Endothelial cell of umbilical vein (primary cell): ENCODE results near the gene ZNF441. TPM values are rescaled to one million over a fixed set of nuclear protein-coding genes. Genes with fewer than 3 reads are reported as not detected.

Experiments used
- Bru-seq: library from RNA; stranded (reverse); fragments of 400-500 nt; gene quantifications from one replicate; lab custom pipeline; 2021; lab: Mats Ljungman, UMichigan
- BruChase-seq, 2 experiments: library from RNA; stranded (reverse); fragments of 400-500 nt; gene quantifications; one replicate each; lab custom pipeline; 2021; lab: Mats Ljungman, UMichigan
- BruUV-seq: library from RNA; stranded (reverse); fragments of 400-500 nt; replicated peaks from 2 replicates; lab custom pipeline; 2021; lab: Mats Ljungman, UMichigan
- CTCF ChIA-PET: fragments of 300-600, 350-600 bp; sonication (Branson Sonifier 250); formaldehyde crosslinking; loops from one replicate; lab custom pipeline; 2021; ENCODE audit warnings: antibody characterized with exemption, inconsistent platforms; lab: Charles Lee
- POLR2A ChIA-PET: fragments of 300-600, 350-600 bp; sonication (Branson Sonifier 250); formaldehyde crosslinking; loops from one replicate; lab custom pipeline; 2021; ENCODE audit warnings: antibody characterized with exemption, inconsistent platforms; lab: Charles Lee
- DNase-seq: peaks from one replicate; pipeline ENCODE4 v3.0.0-alpha.2; 2011; ENCODE audit warnings: low read depth, low spot score
- FAIRE-seq: peaks from 2 replicates; lab custom pipeline; 2011; peaks lifted over from hg19 to GRCh38; lab: Jason Lieb, UNC
- H2AFZ ChIP-seq: 2 replicates; pipeline ENCODE4 v1.6.0; 2012; ENCODE audit warnings: low read depth, low read length, control low read depth, inconsistent platforms
- H3K27ac ChIP-seq: 2 replicates; pipeline ENCODE4 v1.5.1; 2011; ENCODE audit warnings: low read depth, mild to moderate bottlenecking, control low read depth, low read length, moderate library complexity; ENCODE audit not compliant: insufficient read depth
- H3K27me3 ChIP-seq, 2 experiments: 2 replicates each; pipeline versions ENCODE4 v1.6.0 to v1.6.1; 2011; ENCODE audit warnings: low read length in 2 of 2, mixed read lengths in 1 of 2; ENCODE audit not compliant: control insufficient read depth in 2 of 2, insufficient read depth in 2 of 2
- H3K36me3 ChIP-seq, 2 experiments: 2 replicates in 1 of 2; 3 replicates in 1 of 2; pipeline ENCODE4 v1.5.1; 2011; ENCODE audit warnings: low read length in 2 of 2, mild to moderate bottlenecking in 1 of 2, moderate library complexity in 1 of 2; ENCODE audit not compliant: control insufficient read depth in 2 of 2, insufficient read depth in 2 of 2; ENCODE audit errors: extremely low read depth in 1 of 2
- H3K4me1 ChIP-seq: 3 replicates; pipeline ENCODE4 v1.5.1; 2011; ENCODE audit warnings: mild to moderate bottlenecking, low read length; ENCODE audit not compliant: control insufficient read depth, insufficient read depth; ENCODE audit errors: extremely low read depth
- H3K4me2 ChIP-seq: 2 replicates; pipeline ENCODE4 v1.6.1; 2011; ENCODE audit warnings: low read length, control low read depth, mixed read lengths; ENCODE audit not compliant: insufficient read depth
- H3K4me3 ChIP-seq, 3 experiments: fragments of 200-600 bp in 1 of 3; sonication (generic), shearing (Covaris generic) in 1 of 3; replicated peaks in 1 of 3; 2 replicates each; pipeline ENCODE4 v1.5.1; 2011 to 2016; ENCODE audit warnings: control low read depth in 3 of 3, low read length in 3 of 3, mild to moderate bottlenecking in 2 of 3, inconsistent platforms in 1 of 3, low read depth in 1 of 3, moderate library complexity in 1 of 3; ENCODE audit not compliant: insufficient read depth in 1 of 3
- H3K79me2 ChIP-seq: 2 replicates; pipeline ENCODE4 v1.6.0; 2012; ENCODE audit warnings: low read length, inconsistent platforms; ENCODE audit not compliant: control insufficient read depth, insufficient read depth
- H3K9ac ChIP-seq: replicated peaks from 2 replicates; pipeline ENCODE3; 2011; ENCODE audit warnings: low read length, control low read depth; ENCODE audit not compliant: insufficient read depth; ENCODE audit errors: extremely low read depth
- H3K9me1 ChIP-seq: replicated peaks from 3 replicates; pipeline ENCODE4 v1.6.0; 2011; ENCODE audit warnings: mild to moderate bottlenecking, low read length; ENCODE audit not compliant: control insufficient read depth, insufficient read depth; ENCODE audit errors: extremely low read depth
- H3K9me3 ChIP-seq: replicated peaks from 2 replicates; pipeline ENCODE4 v1.5.1; 2012; ENCODE audit warnings: low read length, inconsistent platforms; ENCODE audit not compliant: control insufficient read depth, insufficient read depth
- H4K20me1 ChIP-seq: replicated peaks from 2 replicates; pipeline ENCODE3; 2011; ENCODE audit warnings: mild to moderate bottlenecking, low read length; ENCODE audit not compliant: control insufficient read depth, insufficient read depth; ENCODE audit errors: extremely low read depth
- CTCF ChIP-seq, 2 donors: IDR thresholded peaks; 1 replicate in 1 of 2; 2 replicates in 1 of 2; pipeline ENCODE4 v1.5.1; 2011; ENCODE audit warnings: low read length in 2 of 2, mild to moderate bottlenecking in 2 of 2, moderate library complexity in 2 of 2, control low read depth in 1 of 2, inconsistent platforms in 1 of 2, low read depth in 1 of 2; ENCODE audit not compliant: insufficient read depth in 1 of 2; ENCODE audit errors: extremely low read depth in 1 of 2
- EZH2 ChIP-seq: IDR thresholded peaks from 2 replicates; pipeline ENCODE4 v1.6.1; 2012; ENCODE audit warnings: borderline replicate concordance, low read depth, mild to moderate bottlenecking, moderate library complexity, low read length, inconsistent platforms; ENCODE audit not compliant: severe bottlenecking
- FOS ChIP-seq: IDR thresholded peaks from 2 replicates; pipeline ENCODE4 v1.6.1; 2011; ENCODE audit warnings: mild to moderate bottlenecking, low read length, moderate library complexity, borderline replicate concordance; ENCODE audit not compliant: insufficient read depth
- GATA2 ChIP-seq: IDR thresholded peaks from 2 replicates; pipeline ENCODE4 v1.7.0; 2011; ENCODE audit warnings: low read depth, mild to moderate bottlenecking, moderate library complexity, mixed read lengths, low read length; ENCODE audit not compliant: insufficient read length, insufficient read depth
- JUN ChIP-seq: IDR thresholded peaks from 2 replicates; pipeline ENCODE4 v1.6.1; 2011; ENCODE audit warnings: borderline replicate concordance, low read depth; ENCODE audit not compliant: insufficient read length, insufficient read depth
- MAX ChIP-seq: IDR thresholded peaks from 2 replicates; pipeline ENCODE4 v1.6.1; 2011; ENCODE audit not compliant: insufficient read depth, insufficient read length
- MYC ChIP-seq: IDR thresholded peaks from one replicate; pipeline ENCODE4 v1.6.1; 2011; ENCODE audit warnings: mild to moderate bottlenecking, low read depth, low read length
- POLR2A ChIP-seq: IDR thresholded peaks from 2 replicates; pipeline ENCODE4 v1.6.1; 2012; ENCODE audit warnings: low read depth, mild to moderate bottlenecking, control low read depth, low read length
- POLR2AphosphoS5 ChIP-seq: IDR thresholded peaks from 2 replicates; pipeline ENCODE4 v1.6.1; 2012; ENCODE audit warnings: low read depth, mild to moderate bottlenecking, control low read depth, low read length, moderate library complexity; ENCODE audit not compliant: insufficient read depth
- dilution Hi-C: fragments of 300-500 bp; cut with MboI; formaldehyde crosslinking; loops from one replicate; pipeline ENCODE4 v1.15.0; 2019; ENCODE audit warnings: low sequenced_read_pairs; ENCODE audit not compliant: extremely low pct_ligation_motif_present
- intact Hi-C: fragments of 100-400 bp; cut with micrococcal nuclease; formaldehyde crosslinking; loops from one replicate; pipeline ENCODE4 v1.10.0; 2022
- long read RNA-seq: library from polyadenylated mRNA; stranded (forward); transcript quantifications from one replicate; pipeline ENCODE4 v2.0.0, GENCODE V29; 2021
- polyA minus RNA-seq, 3 experiments: library from RNA; depleted of rRNA, polyadenylated mRNA; stranded (reverse); fragments of >200 nt; gene quantifications; 1 replicate in 1 of 3; 2 replicates in 2 of 3; pipeline ENCODE4 v1.2.3, GENCODE V29; 2011
- polyA plus RNA-seq, 4 experiments: library from polyadenylated mRNA; depleted of rRNA in 3 of 4; stranded (reverse) in 3 of 4; unstranded in 1 of 4; fragments of >200 nt; gene quantifications; 2 replicates each; pipeline versions ENCODE4 v1.2.1 to v1.2.3, GENCODE V29; 2011 to 2012; ENCODE audit warnings: missing spikeins in 1 of 4
- total RNA-seq: library from RNA; stranded (reverse); gene quantifications from 2 replicates; pipeline ENCODE4 v1.2.3, GENCODE V29; 2021

The ZNF441 gene
- total RNA-seq: 2.4 and 4.5 TPM in 2 replicates
- 1.2 and 1.9 TPM in 2 replicates for polyA plus RNA-seq
- polyA plus RNA-seq (2011; cell fraction: cytosol; rRNA removed): 0.71 and 1.1 TPM in 2 replicates
- 10.1 and 15.7 TPM in 2 replicates for polyA plus RNA-seq (2011; cell fraction: nucleus; rRNA removed)
- polyA plus RNA-seq (2012): 2.0 and 2.8 TPM in 2 replicates
- polyA minus RNA-seq: 4.8 and 6.4 TPM in 2 replicates
- 2.2 TPM for polyA minus RNA-seq (2011; cell fraction: cytosol; rRNA and poly(A)+ RNA removed)
- 8.5 and 8.6 TPM in 2 replicates for polyA minus RNA-seq (2011; cell fraction: nucleus; rRNA and poly(A)+ RNA removed)
- percentile 60 among the genes with signal in this experiment for Bru-seq, nascent RNA
- percentile 39 among the genes with signal in this experiment for BruChase-seq, experiment 1, labeled RNA remaining after a 6-hour chase
- percentile 48 among the genes with signal in this experiment for BruChase-seq, experiment 2, labeled RNA remaining after a 2-hour chase
- long read RNA-seq, partial matches to known transcripts: 0 of 3 reads
- long read RNA-seq, other reads (novel, unspliced or antisense): 3 of 3 reads

- CTCF ChIA-PET: interaction anchor here (1.0 to 1.7 kb wide), 6 partner anchors 25 to 94 kb away, joined by 3 to 13 read pairs (median 3); partner anchors contain the start of gene ZNF491
- Histone ChIP-seq H3K9me1 (no peaks in the 10 kb centered on the region), H4K20me1 (no peaks in the 10 kb centered on the region), H3K4me3 (peak within 1 kb of the TSS; percentile 46 to 88 (median 71)), H3K27ac (peak within 1 kb of the TSS; percentile 65), H3K36me3 (no peaks in the 10 kb centered on the region), H3K79me2 (no peaks in the 10 kb centered on the region), H3K9ac (peak within 1 kb of the TSS; percentile 71), H3K4me1 (peaks cover 6% of the 10 kb centered on the region), H3K27me3 (no peaks in the 10 kb centered on the region), H3K4me2 (peak within 1 kb of the TSS; percentile 73), H2AFZ (peak within 1 kb of the TSS; percentile 97), H3K9me3 (no peaks in the 10 kb centered on the region)
- no TSS peak for BruUV-seq
- intact Hi-C loops (loop anchor here (1.0 to 2.0 kb wide), 3 partner anchors 28 to 158 kb away; partner anchors contain the start of gene ZNF700), dilution Hi-C loops (no loop called here)
- FAIRE-seq (peak; percentile 96), DNase-seq (peak; percentile 95)
- TF ChIP-seq FOS (no peak), POLR2A (peak; percentile 69), POLR2AphosphoS5 (peak; percentile 62), GATA2 (no peak), EZH2 (no peak), MAX (no peak), JUN (no peak), MYC (no peak), CTCF (IDR thresholded peaks at IDR 0.05; ENCODE audit: extremely low read depth in 1 of 2, insufficient read depth in 1 of 2, low read depth in 1 of 2, low read length in 2 of 2) (no peak)
- POLR2A ChIA-PET: no interaction called here
Measured at GRCh38 chr19:11766597-11767591, at the start of gene ZNF441. Gene ZNF441 (plus strand): TSS chr19:11767000. CDS start chr19:11767194, 194 bp downstream.
